Activated naive CD4-positive, alpha-beta T cell treated with anti-CD3 and anti-CD28 coated beads, Interleukin-2, amount 50 U/mL, for 16 hours (primary cell): ENCODE results near the gene CUBN.
"Not testable (repeated sequence)": the region's sequence is repeated elsewhere in the genome, so short reads cannot be mapped to it uniquely, and the experiment has no call there.

ENCODE experiments used
- DNase-seq: peaks from one replicate; pipeline ENCODE4 v3.0.0-alpha.2; 2020

The CUBN gene

DNA sequence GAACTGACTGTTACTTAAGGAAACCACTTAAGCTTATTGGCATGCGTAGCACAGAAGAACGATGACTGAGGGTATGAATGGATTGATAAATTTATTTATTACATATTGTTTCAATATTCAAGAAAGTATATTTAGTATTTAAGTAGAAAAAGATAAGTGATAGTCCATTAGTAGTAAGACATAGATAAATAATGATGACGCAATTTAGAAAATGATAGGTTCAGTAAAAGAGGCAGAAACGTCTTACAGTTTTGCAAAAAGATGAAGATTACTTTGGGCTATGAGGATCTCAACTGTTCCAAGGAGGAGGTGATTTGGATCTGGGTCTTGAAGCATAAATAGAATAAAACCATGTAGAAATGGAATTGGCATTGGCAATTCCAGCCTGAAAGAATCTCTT lies 275.8 kb downstream of the CUBN start:
- DNase-seq = no peak

DNA sequence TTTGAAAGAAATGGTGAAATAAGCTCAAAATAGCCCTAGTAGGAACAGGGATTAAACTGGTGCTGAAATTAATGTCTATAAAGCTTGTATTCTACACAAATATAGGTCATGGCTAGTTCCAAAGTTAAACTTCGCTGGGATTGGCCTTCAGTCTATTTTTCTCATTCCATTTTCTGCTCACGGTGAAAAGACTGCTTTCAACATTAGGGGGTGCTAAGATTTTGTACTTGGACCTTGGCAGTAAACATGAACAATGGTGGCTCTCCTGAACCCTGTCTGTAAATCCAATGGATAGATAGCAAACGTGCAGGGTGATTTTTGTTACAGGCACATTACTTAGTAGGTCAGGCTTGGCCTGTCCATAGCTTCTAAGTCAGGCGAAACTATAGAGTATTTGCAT lies 276.4 kb downstream of the CUBN start:
- DNase-seq = no peak

DNA sequence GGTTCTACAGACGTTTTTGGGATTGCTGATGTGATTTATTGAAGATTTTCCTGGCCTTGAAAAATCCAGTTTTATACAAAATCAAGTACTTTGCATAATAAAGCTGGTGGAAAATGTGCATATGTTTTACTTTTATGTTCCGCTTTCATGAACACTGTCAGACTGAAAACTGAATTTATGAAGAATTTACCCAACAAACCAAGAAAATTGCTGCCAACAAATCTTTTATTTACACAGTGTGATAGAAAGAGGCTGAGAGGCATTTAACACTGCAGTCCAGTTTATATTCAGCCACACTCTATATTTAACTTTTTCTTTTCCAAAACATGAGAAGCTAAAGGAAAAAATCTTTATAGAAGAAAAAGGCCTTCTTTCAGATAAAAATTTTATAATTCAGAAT lies 277.0 kb downstream of the CUBN start:
- no peak for DNase-seq

DNA sequence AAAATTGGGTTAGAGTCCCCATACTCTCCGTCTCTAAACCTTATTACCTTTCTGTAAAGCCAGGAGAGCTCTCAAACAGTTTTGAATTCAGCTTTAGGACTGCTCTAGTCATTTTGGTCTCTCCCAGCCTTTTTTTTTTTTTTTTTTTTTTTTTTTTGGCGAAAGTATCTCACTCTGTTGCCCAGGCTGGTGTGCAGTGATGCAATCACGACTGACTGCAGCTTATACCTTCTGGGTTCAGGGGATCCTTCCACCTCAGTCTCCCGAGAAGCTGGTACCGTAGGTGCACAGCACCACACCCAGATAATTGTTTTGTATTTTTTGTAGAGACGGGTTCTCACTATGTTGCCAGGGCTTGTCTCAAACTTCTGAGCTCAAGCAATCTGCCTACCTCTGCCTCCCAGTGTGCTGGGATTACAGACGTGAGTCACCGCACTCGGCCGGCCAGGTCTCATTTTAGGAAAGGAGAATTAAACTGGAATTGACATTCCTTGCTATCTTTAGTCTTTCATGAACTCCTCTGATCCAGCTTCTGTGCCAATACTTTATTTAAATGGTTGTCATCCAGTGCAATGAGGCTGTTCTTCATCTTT lies 281.0 kb downstream of the CUBN start:
- no peak for DNase-seq

DNA sequence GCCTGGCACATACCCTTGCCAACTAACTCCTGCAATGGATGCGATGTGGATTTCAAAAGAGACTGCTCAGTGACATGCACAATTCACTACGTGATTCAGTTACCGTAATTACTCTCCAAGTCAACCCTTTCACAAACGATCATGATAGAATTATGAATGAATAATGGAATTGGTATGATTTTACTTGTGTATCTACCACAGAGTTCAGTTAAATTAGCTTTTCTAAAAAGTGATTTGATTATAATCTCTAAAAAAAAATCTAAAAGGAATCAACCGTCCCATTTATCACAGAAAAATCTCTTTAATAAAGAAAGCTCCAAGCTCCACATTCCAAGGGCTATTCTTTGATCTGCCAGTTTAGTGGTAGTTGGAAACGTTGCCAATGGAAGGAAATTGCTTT lies 282.0 kb downstream of the CUBN start:
- no peak for DNase-seq

DNA sequence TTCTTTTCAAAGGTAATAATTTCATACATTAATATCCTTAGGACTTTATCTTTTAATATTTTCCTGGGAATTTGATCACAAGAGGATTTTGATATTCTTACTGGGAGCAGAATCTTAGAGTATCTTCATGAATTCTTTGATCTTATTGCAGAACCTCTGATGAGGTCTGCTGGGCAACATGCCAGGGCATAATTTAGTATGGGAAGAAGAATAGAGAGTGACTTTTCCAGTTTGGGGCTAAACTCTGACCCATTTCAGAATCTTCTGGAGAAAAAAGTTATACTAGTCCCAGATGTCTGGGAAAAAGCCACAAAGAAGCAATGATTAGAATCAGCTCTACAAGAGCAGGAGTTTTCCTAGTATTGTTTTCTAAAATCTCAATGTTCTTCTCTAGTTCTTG lies 284.4 kb downstream of the CUBN start:
- no peak for DNase-seq

DNA sequence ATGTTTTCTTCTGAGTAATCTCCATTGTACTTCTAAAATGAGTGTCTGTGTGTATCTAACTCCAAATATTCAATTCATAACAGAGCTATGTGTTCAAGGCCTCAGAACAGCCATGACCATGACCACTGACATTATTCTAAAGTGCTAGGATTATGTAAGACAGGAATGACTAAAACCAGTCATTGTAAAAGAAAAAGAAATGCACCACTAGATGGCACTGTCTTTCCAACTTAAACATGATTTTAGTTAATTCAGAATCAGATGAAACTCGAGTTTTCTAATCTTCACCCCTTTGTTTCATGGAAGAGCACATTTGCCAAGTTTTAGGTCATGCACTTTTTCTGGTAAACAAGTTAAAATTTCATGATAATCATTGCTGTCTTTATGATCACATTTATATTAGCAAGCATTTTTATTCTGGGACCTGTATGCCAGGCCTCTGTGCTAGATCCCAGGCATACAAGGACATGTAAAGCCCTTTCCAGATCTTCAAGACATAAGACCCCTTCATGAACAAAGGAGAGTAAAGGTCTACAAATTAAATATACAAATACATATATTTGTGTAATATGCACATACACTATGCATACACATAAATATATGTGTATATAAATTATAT lies 286.2 kb downstream of the CUBN start:
- no peak for DNase-seq

DNA sequence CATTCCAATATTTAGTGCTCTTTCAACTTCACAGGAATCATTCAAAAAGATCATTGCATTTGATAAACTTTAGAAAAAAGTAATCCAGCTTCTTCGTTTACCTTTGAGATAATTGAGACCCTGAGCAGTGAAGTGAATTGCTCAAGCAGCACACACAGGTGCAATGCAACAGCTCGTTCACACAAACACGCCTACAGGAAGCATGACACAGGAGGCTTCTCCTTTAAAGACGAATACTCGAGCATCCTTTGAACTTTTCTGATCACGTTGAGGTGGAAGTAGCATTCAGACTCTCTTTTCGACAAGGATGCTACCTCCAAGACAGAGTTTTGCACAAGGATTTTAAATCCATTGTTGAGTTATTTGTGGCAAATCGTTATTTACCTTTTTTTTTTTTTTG lies 294.4 kb downstream of the CUBN start:
- DNase-seq = peak; percentile 39

DNA sequence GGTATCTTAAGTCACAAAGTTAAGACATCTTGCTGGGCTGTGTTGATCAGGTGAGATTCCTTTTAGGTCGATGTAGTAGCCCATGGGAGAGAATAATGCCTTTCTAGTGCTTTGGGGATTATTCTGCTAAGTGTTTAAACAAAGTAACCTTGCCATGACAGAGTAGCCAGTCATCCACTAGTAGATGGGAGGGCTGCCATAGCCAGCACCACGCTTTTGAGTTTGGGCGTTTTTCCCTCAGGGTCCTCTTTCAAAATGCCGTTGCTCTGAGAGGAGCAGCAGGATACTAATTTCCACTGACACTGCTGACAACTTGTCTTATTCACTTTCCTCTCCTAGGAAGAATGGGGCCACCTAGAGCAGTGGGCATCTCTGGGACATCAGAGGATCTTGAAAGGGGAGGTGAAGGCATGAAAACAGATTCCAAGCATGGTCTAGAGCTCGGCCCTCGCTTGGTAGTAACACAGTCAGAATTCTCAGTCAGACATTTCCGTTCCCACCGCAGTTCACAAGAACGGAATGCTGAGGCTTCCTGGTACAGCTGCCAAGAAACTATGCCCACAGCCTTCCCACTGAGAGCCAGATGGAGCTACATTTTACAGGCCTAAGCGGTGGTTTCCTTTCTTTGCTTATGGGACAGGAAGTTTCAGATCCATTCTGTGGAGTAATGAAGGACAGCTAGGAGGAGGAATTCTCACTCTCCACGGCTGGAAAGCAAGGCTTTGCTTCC lies 297.1 kb downstream of the CUBN start:
- DNase-seq = no peak

DNA sequence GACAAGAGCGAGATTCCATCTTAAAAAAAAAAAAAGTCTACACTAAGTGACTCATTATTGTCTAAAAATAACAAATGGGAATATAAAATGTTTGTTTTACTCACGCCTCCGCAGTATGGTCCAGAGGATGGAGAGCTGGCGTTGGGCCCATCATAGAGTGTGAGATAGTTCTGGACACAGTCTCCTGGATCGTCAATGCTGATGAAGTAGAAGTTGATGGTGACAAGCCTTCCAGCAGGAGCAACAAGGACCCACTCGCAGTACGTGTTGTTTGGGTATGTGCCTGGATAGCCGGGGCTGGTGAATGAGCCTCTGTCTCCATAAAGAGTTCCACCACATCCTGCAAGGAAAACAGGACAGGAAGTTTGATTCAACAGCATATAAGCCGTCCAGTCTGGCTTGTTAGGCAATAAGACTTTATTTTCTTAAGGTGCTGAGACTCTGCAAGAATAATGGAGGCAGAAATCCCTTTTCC lies 300.9 kb downstream of the CUBN start:
- no peak for DNase-seq

DNA sequence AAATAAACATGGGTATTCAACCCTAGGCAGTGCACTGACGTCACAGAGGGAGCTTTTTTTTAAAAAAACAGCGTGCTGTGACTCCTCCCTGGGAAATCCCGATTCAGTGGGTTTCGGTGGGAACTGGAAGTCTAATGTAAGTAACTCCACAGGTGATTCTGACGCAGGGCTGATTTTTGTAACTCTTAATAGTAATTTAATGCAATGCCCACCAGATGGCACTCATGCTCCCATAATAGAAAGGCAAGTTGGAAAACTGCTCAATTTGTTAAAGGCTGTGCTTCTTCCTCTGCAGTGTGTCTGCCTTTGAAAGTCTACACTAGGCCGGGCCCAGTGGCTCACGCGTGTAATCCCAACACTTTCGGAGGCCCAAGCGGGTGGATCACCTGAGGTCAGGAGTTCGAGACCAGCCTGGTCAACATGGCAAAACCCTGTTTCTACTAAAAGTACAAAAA lies 301.5 kb downstream of the CUBN start:
- DNase-seq = peak; percentile 50

DNA sequence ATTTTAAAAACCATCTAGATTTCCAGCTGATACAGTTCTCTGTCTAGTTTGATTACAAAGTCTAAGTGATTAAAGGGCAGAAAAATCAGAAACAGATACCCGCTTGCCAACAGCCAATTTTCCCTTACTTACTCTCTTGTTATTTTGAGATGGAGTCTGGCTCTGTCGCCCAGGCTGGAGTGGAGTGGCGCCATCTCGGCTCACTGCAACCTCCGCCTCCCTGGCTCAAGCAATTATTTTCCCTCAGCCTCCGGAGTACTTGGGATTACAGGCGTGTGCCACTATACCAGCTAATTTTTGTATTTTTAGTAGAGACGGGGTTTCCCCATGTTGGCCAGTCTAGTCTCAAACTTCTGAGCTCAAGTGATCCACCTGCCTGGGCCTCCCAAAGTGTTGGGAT lies 302.1 kb downstream of the CUBN start:
- not testable (repeated sequence) for DNase-seq

DNA sequence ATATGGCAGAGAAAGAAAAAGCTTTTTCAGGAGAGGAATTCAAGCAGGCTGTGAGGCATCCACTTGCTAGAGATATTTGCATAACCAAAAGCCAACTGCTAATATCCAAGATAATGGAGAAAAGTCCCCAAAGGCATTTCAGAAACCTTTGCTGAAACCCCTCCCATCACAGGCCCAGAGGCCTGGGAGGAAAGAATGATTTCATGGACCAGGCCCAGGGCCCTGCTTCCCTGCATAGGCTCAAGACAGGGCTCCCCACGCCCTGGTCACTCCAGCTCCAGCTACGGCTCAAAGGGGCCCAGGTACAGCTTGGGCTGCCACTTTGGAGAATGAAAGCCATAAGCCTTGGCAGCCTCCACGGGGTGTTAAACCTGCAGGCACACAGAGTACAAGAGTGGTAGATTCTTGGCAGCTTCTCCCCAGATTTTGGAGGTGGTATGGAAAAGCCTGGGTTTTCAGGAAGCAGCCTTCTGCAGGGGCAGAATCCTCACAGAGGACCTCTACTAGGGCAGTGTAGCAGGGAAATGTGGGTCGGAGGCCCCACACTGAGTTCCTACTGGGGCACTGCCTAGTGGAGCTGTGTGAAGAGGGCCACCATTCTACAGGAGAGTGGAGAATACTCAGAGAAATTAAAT lies 306.8 kb downstream of the CUBN start:
- DNase-seq = no peak

DNA sequence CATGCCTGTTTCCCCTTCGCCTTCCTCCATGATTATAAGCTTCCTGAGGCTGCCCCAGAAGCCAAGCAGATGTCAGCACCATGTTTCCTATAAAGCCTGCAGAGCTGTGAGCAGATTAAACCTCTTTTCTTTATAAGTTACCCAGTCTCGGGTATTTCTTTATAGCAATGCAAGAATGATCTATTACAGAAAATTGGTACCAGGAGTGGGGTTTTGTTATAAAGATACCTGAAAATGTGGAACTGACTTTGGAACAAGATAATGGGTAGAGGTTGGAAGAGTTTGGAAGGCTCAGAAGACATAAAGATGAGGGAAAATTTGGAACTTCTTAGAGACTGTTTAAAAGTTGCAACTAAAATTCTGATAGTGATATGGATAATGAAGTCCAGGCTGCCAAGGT lies 307.6 kb downstream of the CUBN start:
- DNase-seq = no peak

DNA sequence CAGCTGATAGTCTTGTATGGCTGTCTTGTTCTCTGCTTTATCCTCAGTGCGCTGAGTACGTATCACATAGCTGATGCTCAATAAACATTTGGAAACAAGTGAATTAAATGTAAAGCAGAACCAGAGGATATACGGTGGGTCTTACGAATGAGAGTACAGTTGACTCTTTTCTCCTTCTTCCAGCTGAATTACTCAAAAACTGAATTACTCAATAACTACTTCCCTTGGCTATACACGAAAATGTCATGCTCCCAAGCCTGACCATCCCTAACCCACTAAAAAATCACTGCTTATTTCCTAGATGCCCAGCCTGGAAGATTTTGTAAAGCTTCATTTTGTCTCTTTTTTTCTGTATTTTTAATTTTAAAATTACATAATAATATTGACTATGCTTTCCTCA lies 309.2 kb downstream of the CUBN start:
- DNase-seq = no peak

DNA sequence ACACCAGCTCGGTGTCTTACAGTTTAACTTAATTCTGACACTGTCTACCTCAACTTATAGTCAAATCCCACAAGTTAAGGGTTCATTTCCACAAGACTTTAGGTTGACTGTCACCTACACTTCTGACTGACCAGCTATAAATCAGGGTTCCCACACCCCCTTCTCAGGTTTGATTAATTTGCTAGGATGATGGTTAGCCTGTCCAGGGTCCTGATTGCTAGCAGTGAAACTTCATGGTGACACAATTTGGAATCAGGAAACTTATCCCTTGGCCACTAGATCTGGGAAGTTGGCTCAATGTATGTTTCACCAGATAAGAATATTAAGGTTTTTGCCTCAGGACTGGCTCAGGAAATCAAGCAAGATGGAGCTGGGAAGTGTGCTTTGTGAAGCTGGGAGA lies 309.6 kb downstream of the CUBN start:
- no peak for DNase-seq

DNA sequence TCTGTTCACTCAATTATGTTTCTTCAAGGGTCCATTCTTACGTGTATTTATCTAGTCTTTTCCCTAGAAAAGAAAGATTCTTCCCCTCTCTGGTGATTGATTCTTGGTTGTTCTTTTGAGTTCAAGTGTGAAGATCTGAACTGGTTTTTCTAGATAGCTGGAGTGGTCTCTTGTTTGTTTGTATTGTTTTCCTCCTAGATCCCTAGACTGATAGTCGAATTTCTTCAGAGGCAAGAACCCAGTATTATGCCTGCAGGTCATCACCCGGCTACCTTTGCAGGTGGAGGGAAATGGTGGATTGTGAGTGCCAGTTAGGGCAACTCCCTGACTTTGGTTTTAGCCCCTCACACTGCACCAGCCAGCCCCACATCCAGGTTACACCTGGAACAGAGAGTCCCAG lies 310.2 kb downstream of the CUBN start:
- DNase-seq = no peak

DNA sequence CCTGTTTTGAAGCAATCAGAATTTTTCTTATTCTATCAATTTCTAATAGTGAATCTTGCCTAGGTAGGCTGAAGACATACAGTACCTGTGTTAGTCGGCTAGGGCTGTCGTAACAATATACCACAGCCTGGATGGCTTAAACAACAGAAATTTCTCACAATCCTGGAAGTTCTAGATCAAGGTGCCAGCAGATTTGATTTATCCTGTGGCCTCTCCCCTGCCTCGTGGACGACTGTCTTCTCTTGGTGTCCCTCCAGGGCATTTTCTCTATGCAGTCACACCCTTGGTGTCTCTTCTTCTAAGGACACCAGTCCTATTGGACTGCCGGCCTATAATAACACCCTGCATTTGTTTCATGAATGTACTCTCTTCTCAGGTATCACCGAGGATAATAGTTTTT lies 310.6 kb downstream of the CUBN start:
- DNase-seq = no peak

DNA sequence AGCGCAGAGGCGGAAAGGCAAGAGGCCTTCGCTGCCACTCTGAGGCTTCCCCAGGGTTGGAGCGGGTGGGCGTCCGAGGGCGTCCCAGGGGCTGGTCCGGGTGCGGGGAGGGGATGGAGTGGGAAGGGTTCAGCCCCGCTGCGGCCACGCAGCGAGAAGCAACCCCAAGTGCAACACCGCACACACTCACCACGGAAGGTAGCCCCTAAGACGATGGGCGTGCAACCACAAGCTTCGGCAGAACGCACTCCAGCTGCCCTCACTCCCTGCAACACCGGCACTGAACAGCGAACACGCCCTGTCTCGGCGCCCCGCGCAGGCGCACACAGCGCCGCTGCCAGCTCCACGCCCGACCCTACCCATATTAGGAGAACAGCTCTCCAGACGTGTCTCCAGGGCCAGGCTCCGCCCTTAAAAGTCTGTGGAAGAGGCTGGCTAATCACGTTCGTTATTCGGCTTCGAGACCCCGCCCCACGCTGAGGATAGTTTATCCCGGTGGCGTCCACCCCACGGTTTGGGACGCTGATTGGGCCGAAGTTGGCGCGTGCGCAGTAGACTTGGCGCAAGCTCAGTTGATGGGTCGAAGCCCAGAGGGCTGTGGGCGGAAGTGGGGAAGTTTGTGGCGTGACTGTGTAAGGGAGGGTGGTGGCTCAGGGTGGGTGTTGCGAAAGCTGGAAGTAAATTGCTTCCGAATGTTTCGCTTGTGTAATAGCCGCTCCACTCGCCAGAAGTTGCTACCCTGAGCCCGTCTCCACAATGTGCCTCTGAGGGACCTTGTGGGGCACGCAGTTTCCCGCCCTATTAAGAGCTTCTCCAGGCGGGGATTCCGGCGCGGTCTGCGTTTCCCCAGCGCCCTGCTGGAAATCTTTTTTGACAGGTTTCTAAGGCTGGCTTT lies 312.2 kb downstream of the CUBN start, which contains the start of gene RSU1:
RSU1 (minus strand) TSS at position 300 of the 895 bp plus-strand sequence. CDS start 343 bp downstream, outside the sequence.
- peak; percentile 100 for DNase-seq

DNA sequence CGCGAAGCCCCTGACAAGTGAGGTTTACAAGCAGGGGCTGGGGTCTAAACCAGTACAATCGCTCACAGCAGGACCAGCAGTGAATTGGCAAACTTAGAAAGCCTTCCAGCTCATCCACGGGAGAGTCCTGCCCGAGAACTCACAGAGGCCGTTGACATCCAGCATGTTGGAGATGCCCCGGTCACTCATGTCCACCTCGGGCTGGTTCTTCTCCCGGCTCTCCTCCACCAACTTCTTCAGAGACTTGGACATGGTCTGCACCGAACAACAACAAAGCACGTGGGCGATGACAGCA lies 312.8 kb downstream of the CUBN start:
- no peak for DNase-seq

DNA sequence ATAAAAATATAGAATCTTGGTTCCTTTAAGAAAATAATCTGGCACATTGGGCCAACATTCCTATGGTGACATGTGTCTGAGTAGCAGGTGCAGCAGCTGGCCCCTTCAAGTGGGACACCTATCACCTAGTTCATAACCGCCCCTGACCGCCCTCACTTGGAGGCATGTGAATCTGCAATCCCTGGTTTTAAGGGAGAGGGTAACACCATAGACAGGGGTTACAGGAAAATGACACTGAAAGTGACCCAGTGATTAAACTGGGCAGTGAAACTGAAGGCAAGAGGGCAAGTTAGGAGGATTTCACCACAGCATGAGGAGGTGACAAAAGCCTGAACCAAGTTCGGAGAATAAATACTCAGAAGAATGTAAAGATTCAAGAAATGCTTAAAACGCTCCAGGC lies 313.4 kb downstream of the CUBN start:
- no peak for DNase-seq

DNA sequence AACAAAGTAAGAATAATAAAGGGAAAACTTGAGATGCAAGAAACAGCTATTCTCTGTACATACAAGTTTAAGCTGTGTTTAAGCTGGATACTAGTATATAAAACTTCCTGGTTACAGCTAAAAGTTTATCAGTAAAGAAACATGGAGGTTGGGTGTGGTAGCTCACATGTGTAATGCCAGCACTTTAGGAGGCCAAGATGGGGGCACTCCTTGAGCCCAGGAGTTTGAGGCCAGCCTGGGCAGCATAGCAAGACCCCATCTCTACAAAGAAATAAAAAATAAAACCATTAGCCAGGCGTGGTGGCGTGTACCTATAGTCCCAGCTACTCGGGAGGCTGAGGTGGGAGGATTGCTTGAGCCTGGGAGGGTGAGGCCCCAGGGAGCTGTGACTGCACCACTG lies 315.6 kb downstream of the CUBN start:
- no peak for DNase-seq

DNA sequence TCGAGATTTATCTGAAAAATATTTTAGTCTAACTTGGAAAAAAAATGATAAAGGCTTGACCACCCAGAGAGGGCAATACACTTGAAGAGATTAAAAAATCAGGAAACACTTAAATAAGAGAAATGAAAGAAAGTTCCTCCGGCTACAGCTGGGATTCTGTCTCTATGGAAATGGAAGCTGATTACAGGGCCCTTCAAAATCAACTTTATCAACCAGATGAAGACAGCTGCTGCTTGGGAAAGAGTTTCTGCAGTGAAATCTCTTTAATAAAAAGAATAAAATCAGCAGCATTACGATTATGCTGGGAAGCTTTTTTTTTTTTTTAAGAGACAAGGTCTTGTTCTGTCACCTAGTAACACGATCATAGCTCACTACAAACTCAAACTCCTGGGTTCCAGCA lies 316.9 kb downstream of the CUBN start:
- no peak for DNase-seq
